ENCODE measurements around the gene ZNF573.

DNA sequence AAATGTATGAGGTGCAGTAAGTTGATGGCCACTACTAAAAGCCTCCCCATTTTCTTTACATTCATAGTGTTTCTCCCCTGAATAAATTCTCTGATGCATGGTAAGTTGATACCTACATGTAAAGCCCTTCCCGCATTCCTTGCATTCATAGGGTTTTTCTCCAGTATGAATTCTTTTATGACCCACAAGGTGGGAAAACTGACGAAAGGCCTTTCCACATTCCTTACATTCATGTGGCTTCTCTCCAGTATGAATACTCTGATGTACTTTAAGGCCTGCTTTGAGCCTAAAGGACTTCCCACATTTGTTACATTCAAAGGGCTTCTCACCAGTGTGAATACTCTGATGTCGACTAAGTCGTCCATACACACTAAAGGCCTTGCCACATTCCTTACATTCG lies 80.3 kb downstream of the ZNF573 start:
- no peak for TF ChIP-seq POLR2AphosphoS5 (IDR thresholded peaks at IDR 0.05; ENCODE audit: borderline replicate concordance, low read depth, low read length)
- no peak for TF ChIP-seq EZH2 (IDR thresholded peaks at IDR 0.05)

Data from SK-N-MC (cell line).